GM21526 (cell line): ENCODE results near the gene RPL14.

Experiments used
- ATAC-seq: cut with Tn5 transposase; IDR thresholded peaks from one replicate; pipeline ENCODE4 v1.9.1; 2021; ENCODE audit warnings: moderate library complexity; ENCODE audit not compliant: unreplicated experiment, low FRiP score

The RPL14 gene

DNA sequence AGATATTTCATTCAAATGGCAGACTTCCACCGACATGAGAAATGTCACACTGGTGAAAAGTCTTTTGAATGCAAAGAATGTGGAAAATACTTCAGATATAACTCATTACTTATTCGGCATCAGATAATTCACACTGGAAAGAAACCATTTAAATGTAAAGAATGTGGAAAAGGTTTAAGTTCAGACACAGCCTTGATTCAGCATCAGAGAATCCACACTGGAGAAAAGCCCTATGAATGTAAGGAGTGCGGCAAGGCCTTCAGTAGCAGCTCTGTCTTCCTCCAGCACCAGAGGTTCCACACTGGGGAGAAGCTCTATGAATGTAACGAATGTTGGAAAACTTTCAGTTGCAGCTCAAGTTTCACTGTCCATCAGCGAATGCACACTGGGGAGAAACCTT lies 59.1 kb downstream of the RPL14 start:
- ATAC-seq = no peak

DNA sequence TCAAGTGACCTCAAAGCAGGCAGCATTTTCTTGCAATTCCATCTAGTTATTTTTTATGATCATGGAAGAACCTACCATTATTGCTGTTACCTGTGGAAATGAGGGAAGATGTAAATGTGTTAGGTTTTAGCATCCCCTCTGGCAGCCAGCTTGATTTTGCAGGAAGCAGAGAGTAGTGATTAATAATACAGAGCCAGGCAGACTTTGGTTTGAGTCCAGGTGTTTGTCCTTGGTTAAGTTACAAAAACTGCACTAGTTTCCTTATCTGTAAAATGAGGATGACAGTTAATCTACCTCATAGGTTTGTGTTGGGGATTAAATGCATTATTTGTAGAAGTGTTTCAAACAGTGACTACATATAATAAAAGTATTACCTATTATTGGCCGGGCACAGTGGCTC lies 60.9 kb downstream of the RPL14 start:
- no peak for ATAC-seq
